Bronchial epithelial cell (primary cell): ENCODE results near the gene COL15A1. TPM values are rescaled to one million over a fixed set of nuclear protein-coding genes. Genes with fewer than 3 reads are reported as not detected.

ENCODE experiments used
- DNase-seq: peaks from one replicate; pipeline ENCODE4 v3.0.0-alpha.2; 2010; ENCODE audit warnings: low read depth
- FAIRE-seq: peaks from 2 replicates; lab custom pipeline; 2011; peaks lifted over from hg19 to GRCh38; lab: Jason Lieb, UNC
- H3K27me3 ChIP-seq: 2 replicates; pipeline ENCODE4 v1.5.1; 2011; ENCODE audit warnings: low read length; ENCODE audit not compliant: control insufficient read depth, insufficient read depth
- H3K36me3 ChIP-seq: 2 replicates; pipeline ENCODE4 v1.5.1; 2011; ENCODE audit warnings: low read length; ENCODE audit not compliant: control insufficient read depth, insufficient read depth
- H3K4me3 ChIP-seq: 2 replicates; pipeline ENCODE4 v1.5.1; 2011; ENCODE audit warnings: mild to moderate bottlenecking, low read depth, low read length, control low read depth
- CTCF ChIP-seq: IDR thresholded peaks from 2 replicates; pipeline ENCODE4 v1.5.1; 2011; ENCODE audit warnings: mild to moderate bottlenecking, moderate library complexity, low read length, control low read depth, inconsistent platforms; ENCODE audit not compliant: insufficient read depth, severe bottlenecking
- total RNA-seq: library from RNA; depleted of rRNA; stranded (reverse); fragments of >200 nt; gene quantifications from 2 replicates; pipeline ENCODE4 v1.2.1, GENCODE V29; 2014

COL15A1 gene
- total RNA-seq, 1 donor from 2014 or later = 1.6 TPM

DNA sequence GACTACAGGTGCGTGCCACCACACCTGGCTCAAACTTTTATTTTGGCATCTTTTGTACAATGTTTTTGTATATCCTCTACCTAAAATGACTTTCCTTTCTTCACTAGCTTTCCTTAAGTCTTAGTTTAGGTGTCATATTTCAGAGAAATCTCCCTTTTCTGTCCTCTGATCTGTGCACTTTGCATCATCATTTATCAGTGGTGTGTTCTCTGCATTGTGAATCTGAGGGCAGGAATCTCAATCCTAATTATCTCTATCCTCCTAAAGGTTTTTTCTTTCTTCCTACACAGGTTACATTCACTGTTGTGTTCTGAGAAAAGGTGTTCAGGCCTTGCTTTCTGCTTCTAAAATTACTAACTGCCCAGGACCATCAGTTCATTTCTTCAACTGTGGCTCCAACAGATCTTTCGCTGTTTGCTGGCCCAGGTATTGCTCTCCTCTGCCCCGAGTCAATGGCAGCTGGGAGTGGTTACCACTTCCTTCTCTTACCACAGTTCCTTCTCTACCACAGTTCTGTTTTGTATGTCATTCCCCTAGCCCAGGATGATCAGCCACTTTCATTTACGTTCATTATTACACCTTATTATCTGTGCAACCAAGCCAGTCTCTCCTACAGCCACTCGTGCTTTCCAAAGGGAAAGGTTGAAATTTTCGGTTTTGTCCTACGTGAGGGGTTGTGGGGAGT, 175.2 kb downstream of the COL15A1 start:
- no peak for FAIRE-seq
- no peaks in the 10 kb centered on the region for H3K36me3 ChIP-seq
- no peak for DNase-seq
- TF ChIP-seq CTCF = no peak
- no peaks in the 10 kb centered on the region for H3K27me3 ChIP-seq
- no peak overlapping the region for H3K4me3 ChIP-seq

GRCh38 chr9:99119976-99120655, 176.4 kb downstream of the COL15A1 start:
- H3K27me3 ChIP-seq = no peaks in the 10 kb centered on the region
- no peak for FAIRE-seq
- H3K36me3 ChIP-seq = no peaks in the 10 kb centered on the region
- TF ChIP-seq CTCF = no peak
- no peak overlapping the region for H3K4me3 ChIP-seq
- DNase-seq = no peak

Other genes with a start within 250 kb of the COL15A1 start
- gene GABBR2, start 235.0 kb upstream of the COL15A1 start, total RNA-seq = not detected in 2 replicates
- gene ANKS6, start 147.4 kb upstream of the COL15A1 start, total RNA-seq = 20.1 and 32.1 TPM in 2 replicates
- gene GALNT12, start 136.2 kb upstream of the COL15A1 start, total RNA-seq = 1.0 and 2.6 TPM in 2 replicates
- 58.9 and 110 TPM in 2 replicates for gene TGFBR1, start 161.2 kb downstream of the COL15A1 start, total RNA-seq